ENCODE results near the gene GBP6.

Gene GBP6, protein sequence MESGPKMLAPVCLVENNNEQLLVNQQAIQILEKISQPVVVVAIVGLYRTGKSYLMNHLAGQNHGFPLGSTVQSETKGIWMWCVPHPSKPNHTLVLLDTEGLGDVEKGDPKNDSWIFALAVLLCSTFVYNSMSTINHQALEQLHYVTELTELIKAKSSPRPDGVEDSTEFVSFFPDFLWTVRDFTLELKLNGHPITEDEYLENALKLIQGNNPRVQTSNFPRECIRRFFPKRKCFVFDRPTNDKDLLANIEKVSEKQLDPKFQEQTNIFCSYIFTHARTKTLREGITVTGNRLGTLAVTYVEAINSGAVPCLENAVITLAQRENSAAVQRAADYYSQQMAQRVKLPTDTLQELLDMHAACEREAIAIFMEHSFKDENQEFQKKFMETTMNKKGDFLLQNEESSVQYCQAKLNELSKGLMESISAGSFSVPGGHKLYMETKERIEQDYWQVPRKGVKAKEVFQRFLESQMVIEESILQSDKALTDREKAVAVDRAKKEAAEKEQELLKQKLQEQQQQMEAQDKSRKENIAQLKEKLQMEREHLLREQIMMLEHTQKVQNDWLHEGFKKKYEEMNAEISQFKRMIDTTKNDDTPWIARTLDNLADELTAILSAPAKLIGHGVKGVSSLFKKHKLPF

DNA sequence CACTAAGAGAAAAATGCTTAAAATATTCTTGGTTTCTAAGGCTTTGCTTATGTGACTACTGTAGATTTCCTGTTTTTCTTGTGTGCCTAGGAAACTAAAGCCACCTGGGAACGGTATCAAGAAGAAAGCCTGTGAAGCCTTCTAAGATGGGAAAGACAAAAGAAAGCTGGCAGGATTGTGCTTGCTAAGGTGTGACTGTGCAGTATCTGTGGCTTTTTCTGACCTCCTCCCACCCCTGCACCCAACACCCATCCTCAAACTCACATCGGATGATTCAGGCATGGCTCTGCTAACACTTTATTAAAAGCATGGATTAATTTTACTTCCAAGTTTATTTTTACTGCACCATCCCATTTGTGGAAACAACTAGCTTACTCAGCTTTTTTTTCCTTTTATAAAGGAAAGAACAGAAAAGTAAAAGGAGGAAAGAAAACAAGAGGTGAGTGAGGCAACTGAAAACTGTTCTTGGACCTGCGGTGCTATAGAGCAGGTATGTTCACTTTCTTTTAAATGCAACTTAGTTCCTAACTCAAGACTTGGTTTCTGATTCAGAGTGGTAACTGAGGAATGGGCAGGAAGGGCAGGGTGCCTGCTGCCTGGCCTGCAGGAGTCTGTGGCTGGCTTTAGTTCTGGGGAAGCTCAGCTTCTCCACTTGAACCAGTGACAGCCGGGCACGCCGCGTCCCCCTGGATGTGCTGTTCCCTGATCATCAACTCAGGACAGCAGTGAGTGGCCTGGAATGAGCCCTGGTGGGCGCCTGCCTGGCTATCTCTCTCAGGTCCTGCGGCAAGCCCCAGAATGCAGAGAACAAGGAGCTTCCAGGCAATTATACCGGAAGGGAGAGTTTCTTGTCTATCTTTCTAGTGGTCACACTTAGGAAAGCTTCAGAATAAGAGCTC, at the start of gene GBP6:
TSS of gene GBP6 (plus strand) at position 422 of the 899 bp plus-strand sequence. CDS start 4,493 bp downstream, outside the sequence.
- H3K9ac ChIP-seq (ENCODE audit: low read length) = no peak within 1 kb of the TSS
- no peaks in the 10 kb centered on the region for H3K27me3 ChIP-seq (replicated peaks; ENCODE audit: insufficient read depth, low read length)
- no peaks in the 10 kb centered on the region for H3K36me3 ChIP-seq (replicated peaks; ENCODE audit: insufficient read depth, low read length)
- no peaks in the 10 kb centered on the region for H3K9me2 ChIP-seq (replicated peaks; ENCODE audit: insufficient read depth, low read length)
- peak within 1 kb of the TSS; percentile 53 for H3K4me2 ChIP-seq (ENCODE audit: low read depth, low read length)
- peaks cover 18% of the 10 kb centered on the region for H3F3A ChIP-seq (ENCODE audit: insufficient read depth, low read length)
- no peak for TF ChIP-seq EZH2phosphoT487 (IDR thresholded peaks at IDR 0.05; ENCODE audit: low read length)
- TF ChIP-seq, protein P1, sequence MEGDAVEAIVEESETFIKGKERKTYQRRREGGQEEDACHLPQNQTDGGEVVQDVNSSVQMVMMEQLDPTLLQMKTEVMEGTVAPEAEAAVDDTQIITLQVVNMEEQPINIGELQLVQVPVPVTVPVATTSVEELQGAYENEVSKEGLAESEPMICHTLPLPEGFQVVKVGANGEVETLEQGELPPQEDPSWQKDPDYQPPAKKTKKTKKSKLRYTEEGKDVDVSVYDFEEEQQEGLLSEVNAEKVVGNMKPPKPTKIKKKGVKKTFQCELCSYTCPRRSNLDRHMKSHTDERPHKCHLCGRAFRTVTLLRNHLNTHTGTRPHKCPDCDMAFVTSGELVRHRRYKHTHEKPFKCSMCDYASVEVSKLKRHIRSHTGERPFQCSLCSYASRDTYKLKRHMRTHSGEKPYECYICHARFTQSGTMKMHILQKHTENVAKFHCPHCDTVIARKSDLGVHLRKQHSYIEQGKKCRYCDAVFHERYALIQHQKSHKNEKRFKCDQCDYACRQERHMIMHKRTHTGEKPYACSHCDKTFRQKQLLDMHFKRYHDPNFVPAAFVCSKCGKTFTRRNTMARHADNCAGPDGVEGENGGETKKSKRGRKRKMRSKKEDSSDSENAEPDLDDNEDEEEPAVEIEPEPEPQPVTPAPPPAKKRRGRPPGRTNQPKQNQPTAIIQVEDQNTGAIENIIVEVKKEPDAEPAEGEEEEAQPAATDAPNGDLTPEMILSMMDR (IDR thresholded peaks at IDR 0.05; ENCODE audit: low read length) = no peak
- no peak for TF ChIP-seq EZH2 (optimal IDR thresholded peaks at IDR 0.05; ENCODE audit: low read depth, low read length)
- no peaks in the 10 kb centered on the region for H3K79me2 ChIP-seq (ENCODE audit: low read length)
- peak within 1 kb of the TSS; percentile 48; the same call in 1 of the 2 replicates for H3K27ac ChIP-seq (ENCODE audit: low read length)
- peaks cover 15% of the 10 kb centered on the region for H3K4me1 ChIP-seq (ENCODE audit: low read length)
- H4K20me1 ChIP-seq (ENCODE audit: insufficient read depth, low read length) = no peaks in the 10 kb centered on the region
- peak within 1 kb of the TSS; percentile 36 for H2AFZ ChIP-seq (ENCODE audit: low read length)
- DNase-seq = peak; percentile 11
- 0 out of 2 replicates have a peak within 1 kb of the TSS, but pooled peaks have one; percentile 4 for H3K4me3 ChIP-seq (ENCODE audit: low read length)
- H3K9me3 ChIP-seq (replicated peaks; ENCODE audit: insufficient read depth, low read length) = no peaks in the 10 kb centered on the region

DNA sequence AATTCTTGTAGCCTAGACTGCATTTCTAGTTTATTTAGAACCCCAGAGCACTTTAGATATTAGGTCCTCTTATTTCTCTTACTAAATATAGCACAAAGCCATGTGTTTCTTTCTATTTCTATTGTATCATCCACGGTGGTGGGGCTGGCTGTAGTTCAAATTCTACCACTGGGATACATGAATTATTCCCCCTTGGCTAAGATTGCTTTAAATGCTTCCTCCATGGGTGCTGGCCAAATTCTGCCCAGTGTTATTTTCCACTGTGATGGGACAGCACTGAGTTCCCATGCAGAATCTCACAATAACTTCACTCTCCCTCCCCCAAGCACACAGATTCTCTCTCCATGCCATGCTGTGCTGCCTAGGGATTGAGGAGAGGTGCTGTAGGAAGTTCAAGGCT, 41.5 kb upstream of the GBP6 start:
- H3K4me3 ChIP-seq (ENCODE audit: low read length) = no peak overlapping the region
- TF ChIP-seq, protein P1 (IDR thresholded peaks at IDR 0.05; ENCODE audit: low read length) = no peak
- no peak for TF ChIP-seq EZH2 (optimal IDR thresholded peaks at IDR 0.05; ENCODE audit: low read depth, low read length)
- no peak for TF ChIP-seq EZH2phosphoT487 (IDR thresholded peaks at IDR 0.05; ENCODE audit: low read length)

DNA sequence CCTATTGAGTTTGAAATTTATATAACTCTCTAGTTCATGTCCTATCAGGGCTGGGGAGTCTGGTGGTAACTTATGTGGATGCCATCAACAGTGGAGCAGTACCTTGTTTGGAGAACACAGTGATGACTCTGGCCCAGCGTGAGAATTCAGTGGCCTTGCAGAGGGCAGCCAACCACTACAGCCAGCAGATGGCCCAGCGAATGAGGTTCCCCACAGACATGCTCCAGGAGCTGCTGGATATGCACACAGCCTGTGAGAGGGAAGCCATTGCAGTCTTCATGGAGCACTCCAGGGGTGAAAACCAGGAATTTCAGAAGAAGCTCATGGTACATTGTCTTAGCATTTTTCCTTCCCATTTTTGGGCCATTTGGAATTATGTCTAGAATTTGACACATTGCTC, 32.0 kb upstream of the GBP6 start:
- TF ChIP-seq EZH2 (optimal IDR thresholded peaks at IDR 0.05; ENCODE audit: low read depth, low read length) = no peak
- TF ChIP-seq, protein P1 (IDR thresholded peaks at IDR 0.05; ENCODE audit: low read length) = no peak
- TF ChIP-seq EZH2phosphoT487 (IDR thresholded peaks at IDR 0.05; ENCODE audit: low read length) = no peak
- no peaks in the 10 kb centered on the region for H3K27me3 ChIP-seq (replicated peaks; ENCODE audit: insufficient read depth, low read length)
- H3K9ac ChIP-seq (ENCODE audit: low read length) = no peak overlapping the region
- H3K79me2 ChIP-seq (ENCODE audit: low read length) = no peaks in the 10 kb centered on the region
- DNase-seq = no peak
- no peaks in the 10 kb centered on the region for H3K9me3 ChIP-seq (replicated peaks; ENCODE audit: insufficient read depth, low read length)
- no peaks in the 10 kb centered on the region for H3K4me1 ChIP-seq (ENCODE audit: low read length)
- no peaks in the 10 kb centered on the region for H4K20me1 ChIP-seq (ENCODE audit: insufficient read depth, low read length)
- no peak overlapping the region for H2AFZ ChIP-seq (ENCODE audit: low read length)
- no peaks in the 10 kb centered on the region for H3K9me2 ChIP-seq (replicated peaks; ENCODE audit: insufficient read depth, low read length)
- no peak overlapping the region for H3K4me3 ChIP-seq (ENCODE audit: low read length)
- no peaks in the 10 kb centered on the region for H3K36me3 ChIP-seq (replicated peaks; ENCODE audit: insufficient read depth, low read length)
- no peak overlapping the region for H3K27ac ChIP-seq (ENCODE audit: low read length)
- no peaks in the 10 kb centered on the region for H3F3A ChIP-seq (ENCODE audit: insufficient read depth, low read length)
- H3K4me2 ChIP-seq (ENCODE audit: low read depth, low read length) = no peak overlapping the region

More for the DNA sequence above, 41.5 kb upstream of the GBP6 start:
- no peaks in the 10 kb centered on the region for H3K9me2 ChIP-seq (replicated peaks; ENCODE audit: insufficient read depth, low read length)
- H3K4me1 ChIP-seq (ENCODE audit: low read length) = no peaks in the 10 kb centered on the region
- no peaks in the 10 kb centered on the region for H3K79me2 ChIP-seq (ENCODE audit: low read length)
- H3K9ac ChIP-seq (ENCODE audit: low read length) = no peak overlapping the region
- no peaks in the 10 kb centered on the region for H3F3A ChIP-seq (ENCODE audit: insufficient read depth, low read length)
- no peak for DNase-seq
- no peak overlapping the region for H2AFZ ChIP-seq (ENCODE audit: low read length)
- H4K20me1 ChIP-seq (ENCODE audit: insufficient read depth, low read length) = no peaks in the 10 kb centered on the region
- H3K36me3 ChIP-seq (replicated peaks; ENCODE audit: insufficient read depth, low read length) = no peaks in the 10 kb centered on the region
- no peak overlapping the region for H3K27ac ChIP-seq (ENCODE audit: low read length)
- H3K27me3 ChIP-seq (replicated peaks; ENCODE audit: insufficient read depth, low read length) = no peaks in the 10 kb centered on the region
- no peaks in the 10 kb centered on the region for H3K9me3 ChIP-seq (replicated peaks; ENCODE audit: insufficient read depth, low read length)
- H3K4me2 ChIP-seq (ENCODE audit: low read depth, low read length) = no peak overlapping the region

Measured in MM.1S (cell line).